K562 (cell line): Measurements from ENCODE around the gene COQ9.
"Not testable (repeated sequence)": the region's sequence is repeated elsewhere in the genome, so short reads cannot be mapped to it uniquely, and the experiment has no call there.

Experiments
- CBX1 ChIP-seq: sonication (generic); IDR thresholded peaks from 2 replicates; pipeline ENCODE4 v1.6.1; 2016; ENCODE audit warnings: antibody characterized with exemption, low read depth, mild to moderate bottlenecking
- CTCF ChIP-seq, 3 experiments: IDR thresholded peaks in 2 of 3; conservative IDR thresholded peaks in 1 of 3; 2 replicates each; pipeline ENCODE4 v1.5.1; 2011 to 2012; ENCODE audit warnings: low read length in 3 of 3, mild to moderate bottlenecking in 3 of 3, control low read depth in 2 of 3, improper control_type of control experiment in 1 of 3, inconsistent platforms in 1 of 3, low read depth in 1 of 3, mixed read lengths in 1 of 3, moderate library complexity in 1 of 3; ENCODE audit not compliant: insufficient read depth in 2 of 3
- GATAD2B ChIP-seq: fragments of 450-650 bp; IDR thresholded peaks from 2 replicates; pipeline ENCODE4 v1.6.1; 2017; ENCODE audit warnings: mild to moderate bottlenecking, borderline replicate concordance
- NFYB ChIP-seq: IDR thresholded peaks from 2 replicates; pipeline ENCODE4 v1.6.1; 2011; ENCODE audit warnings: mild to moderate bottlenecking, moderate library complexity; ENCODE audit not compliant: insufficient read length; ENCODE audit errors: extremely low read depth
- REST ChIP-seq, 2 experiments: fragments of 450-650 bp; formaldehyde crosslinking in 1 of 2; IDR thresholded peaks; 2 replicates each; pipeline versions ENCODE4 v1.4.0 to v1.6.1; 2014 to 2020; ENCODE audit warnings: mild to moderate bottlenecking in 2 of 2, borderline replicate concordance in 1 of 2, low read depth in 1 of 2
- ZFX ChIP-seq: sonication (generic); formaldehyde crosslinking; IDR thresholded peaks from 2 replicates; pipeline ENCODE4 v1.8.0; 2022; ENCODE audit warnings: mild to moderate bottlenecking, missing genetic modification reagents, moderate library complexity
- ZNF609 ChIP-seq: sonication (generic); formaldehyde crosslinking; IDR thresholded peaks from 2 replicates; pipeline ENCODE4 v1.8.1; 2023; ENCODE audit warnings: missing genetic modification reagents, mild to moderate bottlenecking, borderline replicate concordance

GRCh38 chr16:57439947-57440346 is 7.3 kb upstream of the COQ9 start:
- TF ChIP-seq CBX1; ZNF609 (CRISPR knock-in tag); ZFX (CRISPR knock-in tag); CTCF (IDR thresholded peaks at IDR 0.05 in 2 of 3, conservative IDR thresholded peaks at IDR 0.05 in 1 of 3; ENCODE audit: insufficient read depth in 2 of 3, low read depth in 1 of 3, low read length in 3 of 3); GATAD2B; REST (IDR thresholded peaks at IDR 0.05; ENCODE audit: borderline replicate concordance); REST (CRISPR knock-in tag; IDR thresholded peaks at IDR 0.05; ENCODE audit: low read depth); NFYB: not testable (repeated sequence)
